ENCODE measurements around the gene MALAT1. TPM values are rescaled to one million over a fixed set of nuclear protein-coding genes. Genes with fewer than 3 reads are reported as not detected.
A peak's percentile ranks its signal among the peaks of the same experiment; 100 is the strongest.

The MALAT1 gene
- total RNA-seq, 2 experiments from 2014 or later: 3,446 to 5,974 TPM

DNA sequence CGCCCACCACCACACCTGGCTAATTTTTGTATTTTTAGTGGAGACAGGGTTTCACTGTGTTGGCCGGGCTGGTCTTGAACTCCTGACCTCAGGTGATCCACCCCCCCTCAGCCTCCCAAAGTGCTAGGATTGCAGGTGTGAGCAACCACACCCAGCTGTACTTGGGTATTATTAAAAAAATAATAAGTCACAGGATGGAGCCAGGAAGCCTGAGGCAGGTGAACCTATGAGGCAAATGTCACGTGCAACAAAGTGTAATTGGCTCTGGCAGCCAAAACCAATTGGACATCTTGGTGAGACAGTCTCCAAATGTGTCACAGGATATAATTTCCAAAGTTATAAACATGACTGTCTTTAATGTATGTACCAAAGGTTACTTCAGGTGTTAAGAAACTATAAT lies 24.0 kb upstream of the MALAT1 start:
- H2AFZ ChIP-seq (ENCODE audit: low read length): no peak overlapping the region
- H3K27ac ChIP-seq (ENCODE audit: low read depth, low read length, poor library complexity, severe bottlenecking): peak overlapping the region; percentile 12
- H3K36me3 ChIP-seq (ENCODE audit: insufficient read depth, low read length): no peaks in the 10 kb centered on the region
- H4K20me1 ChIP-seq (ENCODE audit: insufficient read depth, low read length): no peaks in the 10 kb centered on the region
- CTCF ChIA-PET (ENCODE audit: unreplicated experiment): no interaction called here
- H3K9me2 ChIP-seq (ENCODE audit: insufficient read depth, low read length): no peaks in the 10 kb centered on the region
- no peak overlapping the region for H3K4me2 ChIP-seq (ENCODE audit: low read length)
- peaks cover 53% of the 10 kb centered on the region for H3K4me1 ChIP-seq (ENCODE audit: insufficient read depth, low read length, poor library complexity, severe bottlenecking)
- POLR2A ChIA-PET: interaction anchor here (6.8 kb wide), 1 partner anchor 15 kb away, joined by 108 read pairs; no protein-coding TSS in a partner anchor
- intact Hi-C loops (cut with micrococcal nuclease; ENCODE audit: unreplicated experiment): no loop called here
- H3K79me2 ChIP-seq (ENCODE audit: insufficient read depth, low read depth, low read length): peaks cover 17% of the 10 kb centered on the region; the same call in 1 of the 2 replicates
- no peak overlapping the region for H3K4me3 ChIP-seq (ENCODE audit: low read depth, low read length, poor library complexity, severe bottlenecking)
- BruUV-seq (replicated peaks): no TSS peak
- no peaks in the 10 kb centered on the region for H3K9me3 ChIP-seq (ENCODE audit: low read length)
- TF ChIP-seq, protein P1, sequence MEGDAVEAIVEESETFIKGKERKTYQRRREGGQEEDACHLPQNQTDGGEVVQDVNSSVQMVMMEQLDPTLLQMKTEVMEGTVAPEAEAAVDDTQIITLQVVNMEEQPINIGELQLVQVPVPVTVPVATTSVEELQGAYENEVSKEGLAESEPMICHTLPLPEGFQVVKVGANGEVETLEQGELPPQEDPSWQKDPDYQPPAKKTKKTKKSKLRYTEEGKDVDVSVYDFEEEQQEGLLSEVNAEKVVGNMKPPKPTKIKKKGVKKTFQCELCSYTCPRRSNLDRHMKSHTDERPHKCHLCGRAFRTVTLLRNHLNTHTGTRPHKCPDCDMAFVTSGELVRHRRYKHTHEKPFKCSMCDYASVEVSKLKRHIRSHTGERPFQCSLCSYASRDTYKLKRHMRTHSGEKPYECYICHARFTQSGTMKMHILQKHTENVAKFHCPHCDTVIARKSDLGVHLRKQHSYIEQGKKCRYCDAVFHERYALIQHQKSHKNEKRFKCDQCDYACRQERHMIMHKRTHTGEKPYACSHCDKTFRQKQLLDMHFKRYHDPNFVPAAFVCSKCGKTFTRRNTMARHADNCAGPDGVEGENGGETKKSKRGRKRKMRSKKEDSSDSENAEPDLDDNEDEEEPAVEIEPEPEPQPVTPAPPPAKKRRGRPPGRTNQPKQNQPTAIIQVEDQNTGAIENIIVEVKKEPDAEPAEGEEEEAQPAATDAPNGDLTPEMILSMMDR (conservative IDR thresholded peaks at IDR 0.05; ENCODE audit: low read length): no peak
- TF ChIP-seq EZH2phosphoT487 (IDR thresholded peaks at IDR 0.05; ENCODE audit: borderline replicate concordance, low read depth, low read length): no peak
- DNase-seq (ENCODE audit: low spot score): no peak

DNA sequence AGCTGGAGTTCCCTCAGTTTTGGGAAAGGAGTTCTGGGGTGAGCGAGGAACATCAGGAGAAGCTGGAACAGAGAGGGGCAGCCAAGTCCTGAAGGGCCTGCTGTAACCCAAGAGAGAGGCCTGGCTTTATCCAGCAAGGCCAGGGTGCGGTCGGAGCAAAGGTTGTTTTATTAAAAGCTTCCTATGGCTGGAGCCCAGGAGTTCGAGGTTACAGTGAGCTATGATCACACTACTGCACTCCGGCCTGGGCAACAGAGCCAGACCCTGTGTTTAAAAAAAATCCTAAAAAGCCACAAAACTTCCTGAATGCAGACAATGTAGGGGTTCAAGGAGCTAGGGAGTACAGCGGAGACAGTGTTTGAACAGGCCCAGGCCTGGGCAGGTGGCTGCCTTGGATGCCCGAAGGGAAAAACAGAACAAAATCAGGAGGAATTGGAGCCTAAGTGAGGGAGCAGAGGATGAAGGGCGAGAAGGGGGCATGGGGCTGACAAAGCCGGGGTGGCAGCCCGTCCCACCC lies 22.2 kb upstream of the MALAT1 start:
- POLR2A ChIA-PET: interaction anchor here (0.6 to 6.8 kb wide), 7 partner anchors 8 to 95 kb away, joined by 3 to 121 read pairs (median 5); partner anchors contain the start of gene MALAT1
- Histone ChIP-seq H3K79me2 (ENCODE audit: insufficient read depth, low read depth, low read length) (peaks cover 15% of the 10 kb centered on the region; the same call in 1 of the 2 replicates), H3K9me3 (ENCODE audit: low read length) (no peaks in the 10 kb centered on the region), H3K4me2 (ENCODE audit: low read length) (peak overlapping the region; percentile 98), H4K20me1 (ENCODE audit: insufficient read depth, low read length) (no peaks in the 10 kb centered on the region), H2AFZ (ENCODE audit: low read length) (0 out of 2 replicates have a peak overlapping the region, but pooled peaks have one; percentile 26), H3K27ac (ENCODE audit: low read depth, low read length, poor library complexity, severe bottlenecking) (peak overlapping the region; percentile 78), H3K9me2 (ENCODE audit: insufficient read depth, low read length) (no peaks in the 10 kb centered on the region), H3K4me3 (ENCODE audit: low read depth, low read length, poor library complexity, severe bottlenecking) (peak overlapping the region; percentile 88), H3K4me1 (ENCODE audit: insufficient read depth, low read length, poor library complexity, severe bottlenecking) (peaks cover 38% of the 10 kb centered on the region), H3K36me3 (ENCODE audit: insufficient read depth, low read length) (no peaks in the 10 kb centered on the region)
- no peak for DNase-seq (ENCODE audit: low spot score)
- intact Hi-C loops (cut with micrococcal nuclease; ENCODE audit: unreplicated experiment): loop anchor here (1.0 to 2.0 kb wide), 2 partner anchors 21 to 94 kb away; partner anchors contain the start of gene SLC25A45
- BruUV-seq (replicated peaks): TSS peak; percentile 97
- CTCF ChIA-PET (ENCODE audit: unreplicated experiment): interaction anchor here (0.8 to 1.3 kb wide), 4 partner anchors 8 to 31 kb away, joined by 3 read pairs; no protein-coding TSS in a partner anchor
- TF ChIP-seq, protein P1 (conservative IDR thresholded peaks at IDR 0.05; ENCODE audit: low read length): 0 out of 2 replicates have a peak, but pooled peaks have one; percentile 5
- TF ChIP-seq EZH2phosphoT487 (IDR thresholded peaks at IDR 0.05; ENCODE audit: borderline replicate concordance, low read depth, low read length): no peak

Data from OCI-LY7 (cell line).